GM18951 (cell line): Measurements from ENCODE around the gene GALNT9.
"Not testable (repeated sequence)": the region's sequence is repeated elsewhere in the genome, so short reads cannot be mapped to it uniquely, and the experiment has no call there.

Experiments
- POLR2A ChIP-seq: IDR thresholded peaks from 4 replicates; pipeline ENCODE4 v1.6.1; 2011; ENCODE audit warnings: mild to moderate bottlenecking; ENCODE audit not compliant: insufficient read length, insufficient read depth; ENCODE audit errors: extremely low read depth
- in situ Hi-C: fragments of 300-500 bp; cut with MboI; formaldehyde crosslinking; loops from one replicate; pipeline ENCODE4 v1.12.0; 2022; ENCODE audit warnings: low sequenced_read_pairs, mixed read lengths, inconsistent platforms; ENCODE audit not compliant: unreplicated experiment

The GALNT9 gene

GRCh38 chr12:132251310-132251709 lies 78.1 kb downstream of the GALNT9 start:
- TF ChIP-seq POLR2A: no peak
- in situ Hi-C loops: no loop called here

GRCh38 chr12:132250707-132251106 lies 78.7 kb downstream of the GALNT9 start:
- in situ Hi-C loops: no loop called here
- no peak for TF ChIP-seq POLR2A

- TF ChIP-seq POLR2A: no peak
- in situ Hi-C loops: no loop called here
Measured at GRCh38 chr12:132249689-132250478, 79.5 kb downstream of the GALNT9 start.

GRCh38 chr12:132248453-132249167 lies 80.8 kb downstream of the GALNT9 start:
- no peak for TF ChIP-seq POLR2A
- in situ Hi-C loops: no loop called here

- in situ Hi-C loops: no loop called here
- TF ChIP-seq POLR2A: no peak
Measured at GRCh38 chr12:132247718-132248452, 81.5 kb downstream of the GALNT9 start.

- in situ Hi-C loops: no loop called here
- no peak for TF ChIP-seq POLR2A
Measured at GRCh38 chr12:132246997-132247717, 82.2 kb downstream of the GALNT9 start.

- in situ Hi-C loops: no loop called here
- no peak for TF ChIP-seq POLR2A
Measured at GRCh38 chr12:132245521-132246101, 83.8 kb downstream of the GALNT9 start.

GRCh38 chr12:132244724-132245295 lies 84.6 kb downstream of the GALNT9 start:
- no peak for TF ChIP-seq POLR2A
- in situ Hi-C loops: no loop called here

GRCh38 chr12:132243596-132244310 lies 85.6 kb downstream of the GALNT9 start:
- in situ Hi-C loops: no loop called here
- TF ChIP-seq POLR2A: no peak

- in situ Hi-C loops: not testable (repeated sequence)
Measured at GRCh38 chr12:132243171-132243570, 86.2 kb downstream of the GALNT9 start.

- in situ Hi-C loops: not testable (repeated sequence)
Measured at GRCh38 chr12:132240669-132241007, 88.8 kb downstream of the GALNT9 start.
